Measurements from ENCODE around the gene SH3BGRL.

Gene SH3BGRL

DNA sequence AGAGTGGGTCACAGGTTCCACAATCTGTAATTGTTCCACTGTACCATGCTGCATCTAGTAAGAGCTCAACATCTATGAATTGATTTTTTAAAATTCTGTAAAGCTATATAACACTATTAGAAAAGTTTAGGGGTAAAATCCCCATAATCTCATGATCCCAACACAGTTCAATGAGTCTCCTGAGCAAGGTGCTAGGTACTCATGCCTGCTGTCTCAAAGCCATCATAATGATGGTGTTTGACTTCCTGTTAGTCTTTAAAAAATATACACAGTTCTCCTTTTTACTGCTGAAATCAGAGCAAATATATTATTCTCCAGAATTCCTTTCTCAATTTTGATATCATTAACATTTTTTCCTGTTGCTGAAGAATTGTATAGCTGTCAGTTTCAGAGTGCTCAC is 55.9 kb downstream of the SH3BGRL start:
- no peaks in the 10 kb centered on the region for H4K20me1 ChIP-seq (ENCODE audit: insufficient read depth, low read length)

DNA sequence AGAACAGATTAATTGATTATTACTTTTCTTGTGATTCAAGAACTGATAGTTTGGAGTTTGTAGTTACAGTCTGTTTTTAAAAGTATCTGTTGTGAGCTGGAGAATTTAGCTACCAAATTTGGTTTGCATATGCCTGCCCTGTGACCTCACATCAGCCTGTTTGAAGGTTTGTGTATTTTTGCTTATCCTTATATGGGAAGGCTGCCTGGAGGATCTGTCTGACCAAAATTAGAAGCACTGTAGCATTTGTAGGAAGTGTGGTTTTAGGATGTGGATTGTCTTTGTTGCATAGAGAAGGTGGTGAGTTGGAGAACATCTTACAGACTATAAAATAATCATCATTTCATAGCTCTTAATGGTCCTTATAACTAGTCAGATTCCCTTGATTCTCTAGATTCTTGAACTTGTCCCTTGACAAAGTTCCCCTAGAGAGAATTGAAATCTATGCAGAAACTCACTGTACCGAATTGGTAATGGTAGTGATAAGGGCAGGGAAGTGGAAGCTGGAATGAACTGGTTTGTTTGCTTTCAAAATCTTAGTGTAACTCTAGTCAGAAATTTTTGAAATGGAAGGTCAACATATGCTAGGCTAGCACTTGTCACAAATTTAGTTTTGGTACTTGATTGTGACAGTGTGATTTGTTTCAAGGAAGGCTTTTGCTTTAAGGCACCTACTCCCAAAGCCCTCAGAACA is 57.3 kb downstream of the SH3BGRL start:
- no peak for ATAC-seq (ENCODE audit: insufficient read depth, low read depth)
- TF ChIP-seq EZH2 (IDR thresholded peaks at IDR 0.05; ENCODE audit: borderline replicate concordance, low read depth, low read length, severe bottlenecking): no peak
- TF ChIP-seq, protein P1, sequence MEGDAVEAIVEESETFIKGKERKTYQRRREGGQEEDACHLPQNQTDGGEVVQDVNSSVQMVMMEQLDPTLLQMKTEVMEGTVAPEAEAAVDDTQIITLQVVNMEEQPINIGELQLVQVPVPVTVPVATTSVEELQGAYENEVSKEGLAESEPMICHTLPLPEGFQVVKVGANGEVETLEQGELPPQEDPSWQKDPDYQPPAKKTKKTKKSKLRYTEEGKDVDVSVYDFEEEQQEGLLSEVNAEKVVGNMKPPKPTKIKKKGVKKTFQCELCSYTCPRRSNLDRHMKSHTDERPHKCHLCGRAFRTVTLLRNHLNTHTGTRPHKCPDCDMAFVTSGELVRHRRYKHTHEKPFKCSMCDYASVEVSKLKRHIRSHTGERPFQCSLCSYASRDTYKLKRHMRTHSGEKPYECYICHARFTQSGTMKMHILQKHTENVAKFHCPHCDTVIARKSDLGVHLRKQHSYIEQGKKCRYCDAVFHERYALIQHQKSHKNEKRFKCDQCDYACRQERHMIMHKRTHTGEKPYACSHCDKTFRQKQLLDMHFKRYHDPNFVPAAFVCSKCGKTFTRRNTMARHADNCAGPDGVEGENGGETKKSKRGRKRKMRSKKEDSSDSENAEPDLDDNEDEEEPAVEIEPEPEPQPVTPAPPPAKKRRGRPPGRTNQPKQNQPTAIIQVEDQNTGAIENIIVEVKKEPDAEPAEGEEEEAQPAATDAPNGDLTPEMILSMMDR (IDR thresholded peaks at IDR 0.05; ENCODE audit: borderline replicate concordance, extremely low read depth, low read length, poor library complexity, severe bottlenecking): no peak
- no peak for DNase-seq
- H3K4me3 ChIP-seq (ENCODE audit: low read depth in 1 of 2, low read length in 2 of 2): no peak overlapping the region
- no peaks in the 10 kb centered on the region for H3K27me3 ChIP-seq (ENCODE audit: insufficient read depth, low read length, poor library complexity)
- no peak overlapping the region for H3K9ac ChIP-seq (ENCODE audit: low read depth, low read length)
- H4K20me1 ChIP-seq (ENCODE audit: insufficient read depth, low read length): no peaks in the 10 kb centered on the region
- no peak overlapping the region for H3K27ac ChIP-seq (ENCODE audit: low read length)
- H3K4me2 ChIP-seq (ENCODE audit: insufficient read depth, low read length): no peak overlapping the region
- H3K4me1 ChIP-seq (ENCODE audit: insufficient read depth, low read length): no peaks in the 10 kb centered on the region
- H3K9me3 ChIP-seq (ENCODE audit: insufficient read depth, low read length, severe bottlenecking): no peaks in the 10 kb centered on the region
- H2AFZ ChIP-seq (ENCODE audit: low read depth, low read length): no peak overlapping the region
- no peaks in the 10 kb centered on the region for H3K36me3 ChIP-seq (ENCODE audit: insufficient read depth, low read length)
- H3K79me2 ChIP-seq (ENCODE audit: insufficient read depth, low read length): peaks cover 2% of the 10 kb centered on the region; the same call in 1 of the 2 replicates

More for the DNA sequence above, 55.9 kb downstream of the SH3BGRL start:
- Histone ChIP-seq H3K9ac (ENCODE audit: low read depth, low read length) (no peak overlapping the region), H3K4me1 (ENCODE audit: insufficient read depth, low read length) (no peaks in the 10 kb centered on the region), H3K4me2 (ENCODE audit: insufficient read depth, low read length) (no peak overlapping the region), H3K27me3 (ENCODE audit: insufficient read depth, low read length, poor library complexity) (no peaks in the 10 kb centered on the region), H3K36me3 (ENCODE audit: insufficient read depth, low read length) (no peaks in the 10 kb centered on the region), H3K27ac (ENCODE audit: low read length) (no peak overlapping the region), H3K4me3 (ENCODE audit: low read depth in 1 of 2, low read length in 2 of 2) (no peak overlapping the region), H2AFZ (ENCODE audit: low read depth, low read length) (no peak overlapping the region), H3K9me3 (ENCODE audit: insufficient read depth, low read length, severe bottlenecking) (no peaks in the 10 kb centered on the region), H3K79me2 (ENCODE audit: insufficient read depth, low read length) (peaks cover 7% of the 10 kb centered on the region; the same call in 1 of the 2 replicates)
- ATAC-seq (ENCODE audit: insufficient read depth, low read depth) (no peak), DNase-seq (no peak)
- no peak for TF ChIP-seq EZH2 (IDR thresholded peaks at IDR 0.05; ENCODE audit: borderline replicate concordance, low read depth, low read length, severe bottlenecking)
- TF ChIP-seq, protein P1 (IDR thresholded peaks at IDR 0.05; ENCODE audit: borderline replicate concordance, extremely low read depth, low read length, poor library complexity, severe bottlenecking): no peak

DNA sequence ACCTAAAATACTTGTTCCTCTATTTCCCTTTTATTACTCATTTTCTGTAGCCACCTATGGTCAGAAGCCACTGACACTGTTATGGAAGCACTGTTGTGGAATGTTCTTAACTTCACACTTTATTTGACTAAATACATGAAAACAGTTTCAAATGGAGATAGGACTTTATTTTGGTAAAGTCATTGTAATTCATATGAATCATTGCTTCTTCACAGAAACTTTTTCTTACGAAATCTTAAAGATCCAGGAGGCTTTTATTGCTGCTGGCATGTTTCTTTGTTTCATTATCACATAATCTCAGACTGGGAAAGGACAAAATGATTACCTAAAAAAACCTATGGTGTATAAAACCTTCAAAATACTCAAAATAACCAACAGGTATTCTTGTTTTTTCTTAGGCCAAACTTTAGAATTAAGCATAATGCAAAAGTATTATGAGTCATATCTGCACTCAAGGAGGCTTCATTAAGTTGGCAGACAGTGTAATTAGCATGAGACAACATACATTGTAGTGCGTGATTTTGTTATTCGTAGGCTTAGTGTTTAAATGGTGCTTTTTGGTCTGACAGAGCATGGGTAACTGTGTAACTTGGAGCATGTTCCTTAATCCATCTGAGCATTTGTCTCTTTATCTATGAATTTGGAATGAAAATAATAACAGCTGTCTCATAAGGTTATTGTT is 58.0 kb downstream of the SH3BGRL start:
- no peak overlapping the region for H3K27ac ChIP-seq (ENCODE audit: low read length)

More for the DNA sequence above, 58.0 kb downstream of the SH3BGRL start:
- no peaks in the 10 kb centered on the region for H3K36me3 ChIP-seq (ENCODE audit: insufficient read depth, low read length)
- no peak overlapping the region for H3K4me3 ChIP-seq (ENCODE audit: low read depth in 1 of 2, low read length in 2 of 2)
- H4K20me1 ChIP-seq (ENCODE audit: insufficient read depth, low read length): no peaks in the 10 kb centered on the region
- no peak overlapping the region for H2AFZ ChIP-seq (ENCODE audit: low read depth, low read length)
- H3K4me1 ChIP-seq (ENCODE audit: insufficient read depth, low read length): no peaks in the 10 kb centered on the region
- H3K9ac ChIP-seq (ENCODE audit: low read depth, low read length): no peak overlapping the region
- H3K4me2 ChIP-seq (ENCODE audit: insufficient read depth, low read length): no peak overlapping the region
- H3K9me3 ChIP-seq (ENCODE audit: insufficient read depth, low read length, severe bottlenecking): no peaks in the 10 kb centered on the region
- no peak for ATAC-seq (ENCODE audit: insufficient read depth, low read depth)
- H3K79me2 ChIP-seq (ENCODE audit: insufficient read depth, low read length): no peaks in the 10 kb centered on the region
- TF ChIP-seq EZH2 (IDR thresholded peaks at IDR 0.05; ENCODE audit: borderline replicate concordance, low read depth, low read length, severe bottlenecking): no peak
- TF ChIP-seq, protein P1 (IDR thresholded peaks at IDR 0.05; ENCODE audit: borderline replicate concordance, extremely low read depth, low read length, poor library complexity, severe bottlenecking): no peak
- no peaks in the 10 kb centered on the region for H3K27me3 ChIP-seq (ENCODE audit: insufficient read depth, low read length, poor library complexity)
- DNase-seq: no peak
